Testis (tissue), 3 donors: ENCODE measurements around the gene KLC1. TPM values are rescaled to one million over a fixed set of nuclear protein-coding genes. Genes with fewer than 3 reads are reported as not detected.
A peak's percentile ranks its signal among the peaks of the same experiment; 100 is the strongest.

Source experiments
- DNase-seq: peaks from one replicate; pipeline ENCODE4 v3.0.0-alpha.2; 2019
- H3K27ac ChIP-seq, 2 donors: fragments of 200-600 bp; sonication (generic); one replicate each; pipeline ENCODE4 v1.5.1; 2019
- H3K27me3 ChIP-seq: fragments of 200-600 bp; sonication (generic); one replicate; pipeline ENCODE4 v1.5.1; 2019
- H3K36me3 ChIP-seq: fragments of 200-600 bp; sonication (generic); one replicate; pipeline ENCODE4 v1.5.1; 2017; ENCODE audit warnings: low read depth; ENCODE audit errors: missing control alignments
- H3K4me1 ChIP-seq: fragments of 200-600 bp; sonication (generic); one replicate; pipeline ENCODE4 v1.5.1; 2019
- H3K4me3 ChIP-seq, 2 donors: fragments of 200-600 bp; sonication (generic); one replicate each; pipeline ENCODE4 v1.5.1; 2017 to 2019
- H3K9me3 ChIP-seq: fragments of 200-600 bp; sonication (generic); one replicate; pipeline ENCODE4 v1.5.1; 2017
- POLR2A ChIP-seq: fragments of 450-650 bp; IDR thresholded peaks from one replicate; pipeline ENCODE4 v1.6.1; 2017; ENCODE audit warnings: antibody characterized with exemption, mild to moderate bottlenecking, moderate library complexity
- WGBS, 2 donors: methylation state at CpG; one replicate each; pipeline ENCODE4 v1.1.5; 2018; 5-methylcytosine and 5-hydroxymethylcytosine counted together
- intact Hi-C: fragments of 100-400 bp; cut with DNase I; formaldehyde crosslinking; loops from one replicate; pipeline ENCODE4 v1.15.1; 2023; ENCODE audit warnings: low total_unique reads
- polyA plus RNA-seq: library from polyadenylated mRNA; stranded (reverse); fragments of 350-450 nt; fragmentation: Illumina TruSeq; extraction: RNeasy Lipid Tissue Mini Kit (QIAGEN cat#74804); gene quantifications from one replicate; pipeline ENCODE4 v1.2.3, GENCODE V29; 2014; ENCODE audit warnings: low read depth, low replicate concordance; ENCODE audit not compliant: insufficient read depth
- total RNA-seq, 2 donors: library from RNA; depleted of rRNA; stranded (reverse); fragments of >200 nt; gene quantifications; one replicate each; pipeline ENCODE4 v1.2.3, GENCODE V29; 2016
- TF ChIP-seq, protein P1 (sequence below), 3 experiments: fragments of 450-650 bp in 2 of 3; fragments of 200-600 bp in 1 of 3; sonication (generic) in 1 of 3; IDR thresholded peaks; one replicate each; pipeline ENCODE4 v1.5.1; 2016 to 2019; ENCODE audit warnings: antibody characterized with exemption in 3 of 3, mild to moderate bottlenecking in 2 of 3, moderate library complexity in 1 of 3

The KLC1 gene
- total and polyA plus RNA-seq, 3 donors from 2014 or later, result 92.9 to 473 (median 379) TPM

- no peak for DNase-seq
- no peaks in the 10 kb centered on the region for H3K9me3 ChIP-seq
- 92% methylated on average over 23 of the region's 23 CpGs for WGBS, 2 donors
- intact Hi-C loops, result no loop called here
- H3K27me3 ChIP-seq, result no peaks in the 10 kb centered on the region
- peaks cover 11% of the 10 kb centered on the region for H3K4me1 ChIP-seq
- no peaks in the 10 kb centered on the region for H3K36me3 ChIP-seq
- TF ChIP-seq, protein P1, sequence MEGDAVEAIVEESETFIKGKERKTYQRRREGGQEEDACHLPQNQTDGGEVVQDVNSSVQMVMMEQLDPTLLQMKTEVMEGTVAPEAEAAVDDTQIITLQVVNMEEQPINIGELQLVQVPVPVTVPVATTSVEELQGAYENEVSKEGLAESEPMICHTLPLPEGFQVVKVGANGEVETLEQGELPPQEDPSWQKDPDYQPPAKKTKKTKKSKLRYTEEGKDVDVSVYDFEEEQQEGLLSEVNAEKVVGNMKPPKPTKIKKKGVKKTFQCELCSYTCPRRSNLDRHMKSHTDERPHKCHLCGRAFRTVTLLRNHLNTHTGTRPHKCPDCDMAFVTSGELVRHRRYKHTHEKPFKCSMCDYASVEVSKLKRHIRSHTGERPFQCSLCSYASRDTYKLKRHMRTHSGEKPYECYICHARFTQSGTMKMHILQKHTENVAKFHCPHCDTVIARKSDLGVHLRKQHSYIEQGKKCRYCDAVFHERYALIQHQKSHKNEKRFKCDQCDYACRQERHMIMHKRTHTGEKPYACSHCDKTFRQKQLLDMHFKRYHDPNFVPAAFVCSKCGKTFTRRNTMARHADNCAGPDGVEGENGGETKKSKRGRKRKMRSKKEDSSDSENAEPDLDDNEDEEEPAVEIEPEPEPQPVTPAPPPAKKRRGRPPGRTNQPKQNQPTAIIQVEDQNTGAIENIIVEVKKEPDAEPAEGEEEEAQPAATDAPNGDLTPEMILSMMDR (IDR thresholded peaks at IDR 0.05), result no peak
- TF ChIP-seq POLR2A, result no peak
- no peak overlapping the region for H3K27ac ChIP-seq
- H3K4me3 ChIP-seq, result no peak overlapping the region
Observed at GRCh38 chr14:103685276-103686211, 56.5 kb downstream of the KLC1 start.

DNA sequence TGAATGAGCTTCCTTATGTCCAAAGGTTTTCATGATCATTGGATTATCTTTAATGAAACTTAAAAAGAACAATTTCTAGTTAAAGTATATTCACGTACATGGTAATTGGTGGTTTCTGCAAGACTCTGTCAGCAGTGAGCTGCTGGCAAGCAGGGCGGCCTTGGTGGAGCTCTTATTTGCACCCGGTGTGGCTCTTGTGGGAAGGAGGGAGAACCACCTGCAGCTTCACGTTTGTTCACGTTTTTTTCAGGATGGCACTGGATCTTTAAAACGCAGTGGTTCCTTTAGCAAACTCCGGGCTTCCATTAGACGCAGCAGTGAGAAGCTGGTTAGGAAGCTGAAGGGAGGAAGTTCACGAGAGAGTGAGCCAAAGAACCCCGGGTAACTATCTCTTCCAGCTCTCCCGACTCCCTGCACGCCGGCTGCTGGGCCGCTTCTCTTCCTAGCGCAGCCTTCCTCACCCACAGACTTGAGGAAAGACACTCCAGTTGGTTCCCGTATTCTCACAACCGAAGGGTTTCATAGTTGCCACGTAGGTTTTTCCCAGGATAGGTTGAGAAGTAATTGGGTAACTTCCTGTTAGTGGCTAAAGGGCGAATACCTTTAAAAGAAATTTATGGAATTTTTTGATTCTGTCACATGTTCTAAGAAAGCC, 57.9 kb downstream of the KLC1 start:
- 72 to 78% methylated on average over 19 of the region's 19 CpGs for WGBS, 2 donors
- Histone ChIP-seq H3K9me3 (no peaks in the 10 kb centered on the region), H3K27me3 (no peaks in the 10 kb centered on the region), H3K4me1 (peaks cover 11% of the 10 kb centered on the region), H3K4me3 (no peak overlapping the region), H3K27ac (no peak overlapping the region), H3K36me3 (no peaks in the 10 kb centered on the region)
- TF ChIP-seq, protein P1 (IDR thresholded peaks at IDR 0.05), result no peak
- TF ChIP-seq POLR2A, result no peak
- no peak for DNase-seq
- intact Hi-C loops, result no loop called here

GRCh38 chr14:103687712-103688111, 58.7 kb downstream of the KLC1 start:
- peak overlapping the region in 1 of 2 donors; percentile 16 for H3K27ac ChIP-seq
- no peaks in the 10 kb centered on the region for H3K27me3 ChIP-seq
- no peaks in the 10 kb centered on the region for H3K9me3 ChIP-seq
- DNase-seq, result no peak
- no peak overlapping the region for H3K4me3 ChIP-seq
- no peaks in the 10 kb centered on the region for H3K36me3 ChIP-seq
- intact Hi-C loops, result no loop called here
- TF ChIP-seq, protein P1 (IDR thresholded peaks at IDR 0.05), result no peak
- no peak for TF ChIP-seq POLR2A
- peaks cover 11% of the 10 kb centered on the region for H3K4me1 ChIP-seq
- 87 to 89% methylated on average over 4 of the region's 4 CpGs for WGBS, 2 donors

DNA sequence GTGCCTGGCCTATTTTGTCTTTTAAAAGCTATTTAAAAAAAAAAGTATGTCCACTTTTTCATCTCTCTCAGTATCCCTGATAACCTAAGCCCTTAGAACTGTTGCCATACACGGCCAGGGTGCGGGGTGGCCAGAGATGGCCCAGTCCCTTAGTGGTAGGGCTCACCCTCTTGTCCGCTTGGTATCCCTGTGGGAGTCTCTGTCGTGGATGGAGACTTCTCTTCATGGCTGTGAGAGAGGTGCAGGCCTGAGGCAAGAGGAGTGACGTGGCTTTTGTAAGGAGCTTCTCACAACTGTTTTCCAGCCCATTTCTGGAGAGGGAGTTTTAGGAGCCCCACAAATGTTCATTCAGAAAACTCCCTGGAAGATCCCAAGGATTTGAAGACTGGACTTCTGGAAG, 59.4 kb downstream of the KLC1 start:
- intact Hi-C loops, result no loop called here
- TF ChIP-seq, protein P1 (IDR thresholded peaks at IDR 0.05), result no peak
- no peak for TF ChIP-seq POLR2A
- Histone ChIP-seq H3K9me3 (no peaks in the 10 kb centered on the region), H3K27ac (no peak overlapping the region), H3K4me3 (no peak overlapping the region), H3K36me3 (no peaks in the 10 kb centered on the region), H3K27me3 (no peaks in the 10 kb centered on the region), H3K4me1 (peaks cover 11% of the 10 kb centered on the region)
- WGBS, 2 donors, result 84 to 88% methylated on average over 5 of the region's 5 CpGs
- DNase-seq, result no peak
